Measurements from ENCODE around the gene PBX4.

Gene PBX4

GRCh38 chr19:19533841-19534240 lies 84.6 kb downstream of the PBX4 start:
- TF ChIP-seq, protein P1, sequence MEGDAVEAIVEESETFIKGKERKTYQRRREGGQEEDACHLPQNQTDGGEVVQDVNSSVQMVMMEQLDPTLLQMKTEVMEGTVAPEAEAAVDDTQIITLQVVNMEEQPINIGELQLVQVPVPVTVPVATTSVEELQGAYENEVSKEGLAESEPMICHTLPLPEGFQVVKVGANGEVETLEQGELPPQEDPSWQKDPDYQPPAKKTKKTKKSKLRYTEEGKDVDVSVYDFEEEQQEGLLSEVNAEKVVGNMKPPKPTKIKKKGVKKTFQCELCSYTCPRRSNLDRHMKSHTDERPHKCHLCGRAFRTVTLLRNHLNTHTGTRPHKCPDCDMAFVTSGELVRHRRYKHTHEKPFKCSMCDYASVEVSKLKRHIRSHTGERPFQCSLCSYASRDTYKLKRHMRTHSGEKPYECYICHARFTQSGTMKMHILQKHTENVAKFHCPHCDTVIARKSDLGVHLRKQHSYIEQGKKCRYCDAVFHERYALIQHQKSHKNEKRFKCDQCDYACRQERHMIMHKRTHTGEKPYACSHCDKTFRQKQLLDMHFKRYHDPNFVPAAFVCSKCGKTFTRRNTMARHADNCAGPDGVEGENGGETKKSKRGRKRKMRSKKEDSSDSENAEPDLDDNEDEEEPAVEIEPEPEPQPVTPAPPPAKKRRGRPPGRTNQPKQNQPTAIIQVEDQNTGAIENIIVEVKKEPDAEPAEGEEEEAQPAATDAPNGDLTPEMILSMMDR (IDR thresholded peaks at IDR 0.05; ENCODE audit: low read depth, low read length, missing control alignments): no peak
- H3K4me3 ChIP-seq (ENCODE audit: low read depth, low read length): no peak overlapping the region
- no peak for DNase-seq (ENCODE audit: low read depth)

DNA sequence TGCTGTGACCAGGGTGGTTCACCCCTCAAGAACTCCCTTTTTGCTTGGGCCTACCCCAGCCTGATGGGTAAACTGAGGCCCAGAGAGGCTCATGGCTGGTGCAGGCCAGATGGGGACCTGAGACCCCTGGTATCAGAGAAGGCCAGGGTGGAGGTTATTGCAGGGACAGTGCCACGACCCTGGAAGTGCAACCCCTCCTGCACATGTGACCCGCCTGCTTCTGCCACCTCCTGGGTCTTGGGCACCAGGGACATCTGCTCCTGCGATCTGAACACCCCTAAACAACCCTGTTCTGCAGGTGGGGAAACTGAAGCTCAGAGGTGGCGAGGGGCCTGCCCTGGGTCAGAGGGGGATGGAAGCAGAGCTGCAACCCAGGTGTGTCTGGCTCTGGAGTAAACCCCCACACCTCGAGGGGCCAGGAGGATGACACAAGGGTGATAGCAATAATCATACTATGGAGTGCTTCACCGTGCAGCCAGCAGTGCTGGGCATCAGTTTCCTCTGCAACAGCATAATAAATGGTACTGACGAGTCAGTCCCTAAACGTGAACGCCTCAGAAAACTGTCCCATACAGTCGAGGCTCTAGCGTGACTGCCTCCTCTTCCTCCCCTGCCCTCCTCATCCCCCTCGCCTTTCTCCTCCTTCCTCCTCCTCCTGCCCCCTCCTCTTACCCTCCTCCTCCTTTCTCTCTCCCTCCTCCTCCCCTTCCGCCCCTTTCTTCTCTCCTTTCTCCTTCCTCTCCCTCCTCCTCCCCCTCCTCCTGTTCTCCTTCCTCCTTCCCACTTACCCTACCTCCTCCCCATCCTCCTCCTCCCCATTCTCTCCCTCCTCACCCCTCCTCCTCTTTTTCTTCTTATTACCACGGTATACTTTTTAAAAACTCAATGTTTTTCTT lies 85.4 kb downstream of the PBX4 start:
- TF ChIP-seq, protein P1 (IDR thresholded peaks at IDR 0.05; ENCODE audit: low read depth, low read length, missing control alignments): no peak
- no peak overlapping the region for H3K4me3 ChIP-seq (ENCODE audit: low read depth, low read length)
- DNase-seq (ENCODE audit: low read depth): no peak

- no peak for DNase-seq (ENCODE audit: low read depth)
- TF ChIP-seq, protein P1 (IDR thresholded peaks at IDR 0.05; ENCODE audit: low read depth, low read length, missing control alignments): peak; percentile 96
- no peak overlapping the region for H3K4me3 ChIP-seq (ENCODE audit: low read depth, low read length)
Observed at GRCh38 chr19:19531951-19532805, 86.3 kb downstream of the PBX4 start.

- TF ChIP-seq, protein P1 (IDR thresholded peaks at IDR 0.05; ENCODE audit: low read depth, low read length, missing control alignments): no peak
- no peak overlapping the region for H3K4me3 ChIP-seq (ENCODE audit: low read depth, low read length)
- DNase-seq (ENCODE audit: low read depth): no peak
Observed at GRCh38 chr19:19530889-19531288, 87.6 kb downstream of the PBX4 start.

DNA sequence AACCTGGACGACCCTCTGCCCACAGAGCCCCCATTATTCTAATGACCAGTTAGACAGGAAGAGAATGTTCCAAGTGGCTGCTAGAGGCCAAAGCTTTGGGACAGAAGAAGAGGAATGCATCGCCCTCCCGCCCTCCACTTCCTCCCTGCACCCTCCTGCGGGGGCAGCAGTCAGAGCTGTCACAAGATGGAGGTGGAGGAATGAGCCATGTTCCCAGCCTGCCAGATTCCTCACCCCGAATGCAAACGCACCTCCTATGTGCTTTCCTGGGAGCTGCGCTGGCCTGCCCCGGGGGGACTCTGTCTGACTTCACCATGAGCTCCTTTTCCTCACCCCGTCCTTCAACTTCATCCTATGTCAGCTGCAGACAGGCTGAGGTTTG lies 88.1 kb downstream of the PBX4 start:
- DNase-seq (ENCODE audit: low read depth): no peak
- TF ChIP-seq, protein P1 (IDR thresholded peaks at IDR 0.05; ENCODE audit: low read depth, low read length, missing control alignments): peak; percentile 10
- H3K4me3 ChIP-seq (ENCODE audit: low read depth, low read length): no peak overlapping the region

DNA sequence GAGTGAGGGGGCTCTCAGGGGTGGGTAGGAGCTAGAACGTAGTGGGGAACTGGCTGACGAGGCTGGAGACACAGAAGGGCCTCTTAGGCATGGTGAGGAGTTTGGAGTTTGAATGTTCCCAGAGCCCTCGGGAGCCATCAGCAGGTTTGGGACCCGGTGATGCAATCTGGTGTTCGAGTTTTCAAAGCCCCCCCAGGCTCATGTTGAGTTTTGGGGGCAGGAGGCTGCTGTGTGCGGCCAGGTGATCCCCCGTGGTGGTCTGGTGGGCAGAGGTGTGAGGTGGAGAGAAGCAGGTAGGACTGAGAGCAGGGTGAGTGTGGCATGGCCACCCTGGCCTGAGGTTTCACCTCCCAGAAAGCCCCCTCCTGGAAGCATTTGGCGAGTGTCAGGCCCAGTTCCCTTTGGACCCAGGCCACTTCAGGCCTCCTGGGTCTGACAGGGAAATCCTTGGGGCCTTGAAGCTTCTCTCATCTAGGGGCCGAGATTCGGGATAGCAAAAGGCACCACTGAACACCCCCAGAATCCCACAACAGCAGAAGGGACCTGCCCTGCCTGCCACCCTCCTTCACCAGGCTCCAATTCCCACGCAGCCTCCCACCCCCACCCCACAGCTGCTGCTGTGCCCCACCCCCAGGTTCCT lies 88.6 kb downstream of the PBX4 start:
- no peak overlapping the region for H3K4me3 ChIP-seq (ENCODE audit: low read depth, low read length)
- DNase-seq (ENCODE audit: low read depth): no peak

More for the DNA sequence above, 88.6 kb downstream of the PBX4 start:
- TF ChIP-seq, protein P1 (IDR thresholded peaks at IDR 0.05; ENCODE audit: low read depth, low read length, missing control alignments): no peak

Data from GM12864 (cell line).